HepG2 (cell line): ENCODE results near the gene CCDC170. TPM values are rescaled to one million over a fixed set of nuclear protein-coding genes. Genes with fewer than 3 reads are reported as not detected.

Experiments used
- CBX1 ChIP-seq: IDR thresholded peaks from one replicate; pipeline ENCODE4 v1.6.1; 2016; ENCODE audit warnings: antibody characterized with exemption, low read depth
- KAT7 ChIP-seq: IDR thresholded peaks from 2 replicates; pipeline ENCODE4 v1.6.1; 2018; ENCODE audit warnings: borderline replicate concordance, missing compliant biosample characterization
- NR2F2 ChIP-seq: IDR thresholded peaks from 2 replicates; pipeline ENCODE4 v1.6.1; 2012; ENCODE audit warnings: low read depth, inconsistent platforms, borderline replicate concordance
- PAF1 ChIP-seq: IDR thresholded peaks from 2 replicates; pipeline ENCODE4 v1.6.1; 2016; ENCODE audit warnings: missing genetic modification reagents, missing compliant biosample characterization
- PCBP2 ChIP-seq: fragments of 200-400 bp; formaldehyde crosslinking; optimal IDR thresholded peaks from 2 replicates; pipeline ENCODE3; 2018; ENCODE audit warnings: low read length, low read depth; ENCODE audit not compliant: poor library complexity, severe bottlenecking
- POLR2A ChIP-seq, 2 experiments: IDR thresholded peaks; 2 replicates each; pipeline ENCODE4 v1.6.1; 2011; ENCODE audit warnings: low read depth in 2 of 2, low read length in 2 of 2, mild to moderate bottlenecking in 1 of 2, moderate library complexity in 1 of 2; ENCODE audit not compliant: insufficient read depth in 1 of 2
- SNAI1 ChIP-seq: sonication (generic); formaldehyde crosslinking; IDR thresholded peaks from 2 replicates; pipeline ENCODE4 v1.5.0; 2020; ENCODE audit warnings: mild to moderate bottlenecking, missing genetic modification reagents, borderline replicate concordance
- SOX5 ChIP-seq: IDR thresholded peaks from 2 replicates; pipeline ENCODE4 v1.6.1; 2016; ENCODE audit warnings: borderline replicate concordance
- TARDBP ChIP-seq: sonication (generic); formaldehyde crosslinking; IDR thresholded peaks from 2 replicates; pipeline ENCODE4 v1.8.0; 2022; ENCODE audit warnings: mild to moderate bottlenecking, missing genetic modification reagents
- TCF12 ChIP-seq, 2 experiments: fragments of 450-650 bp in 1 of 2; sonication (generic) in 1 of 2; formaldehyde crosslinking in 1 of 2; IDR thresholded peaks; 2 replicates each; pipeline versions ENCODE4 v1.6.1 to v1.8.0; 2017 to 2022; ENCODE audit warnings: antibody characterized with exemption in 1 of 2, mild to moderate bottlenecking in 1 of 2, missing genetic modification reagents in 1 of 2, moderate library complexity in 1 of 2
- ZFP90 ChIP-seq: sonication (generic); formaldehyde crosslinking; IDR thresholded peaks from 2 replicates; pipeline ENCODE4 v1.8.0; 2022; ENCODE audit warnings: missing genetic modification reagents, mild to moderate bottlenecking, inconsistent platforms, borderline replicate concordance
- ZNF136 ChIP-seq: sonication (generic); formaldehyde crosslinking; IDR thresholded peaks from 2 replicates; pipeline ENCODE4 v1.8.1; 2022; ENCODE audit warnings: low read depth, mild to moderate bottlenecking, moderate library complexity, missing genetic modification reagents
- ZNF44 ChIP-seq: sonication (generic); formaldehyde crosslinking; IDR thresholded peaks from 2 replicates; pipeline ENCODE4 v1.5.1; 2020; ENCODE audit warnings: mild to moderate bottlenecking, missing genetic modification reagents
- ZNF547 ChIP-seq: sonication (generic); formaldehyde crosslinking; IDR thresholded peaks from 2 replicates; pipeline ENCODE4 v1.5.1; 2020; ENCODE audit warnings: mild to moderate bottlenecking, missing genetic modification reagents
- ZNF839 ChIP-seq: sonication (generic); formaldehyde crosslinking; IDR thresholded peaks from 2 replicates; pipeline ENCODE4 v1.4.0; 2020; ENCODE audit warnings: missing genetic modification reagents, mild to moderate bottlenecking, borderline replicate concordance
- polyA plus RNA-seq, 8 experiments: library from polyadenylated mRNA; depleted of rRNA in 3 of 8; stranded (reverse) in 7 of 8; unstranded in 1 of 8; fragments of >200 nt; fragmentation: Illumina TruSeq in 4 of 8; extraction: Trizol in 4 of 8; gene quantifications; 2 replicates each; pipeline versions ENCODE4 v1.2.1 to v1.2.3, GENCODE V29; 2011 to 2016; ENCODE audit warnings: low read depth in 4 of 8, missing spikeins in 1 of 8, mixed read lengths in 1 of 8; ENCODE audit not compliant: insufficient read depth in 1 of 8
- total RNA-seq, 5 experiments: library from RNA; depleted of rRNA; stranded (reverse); fragments of >200 nt; fragmentation: Illumina TruSeq; extraction: Trizol; gene quantifications; 2 replicates each; pipeline ENCODE4 v1.2.3, GENCODE V29; 2016; ENCODE audit warnings: low read depth in 1 of 5
- TF ChIP-seq, protein P1 (sequence below), 2 experiments: sonication (generic) in 1 of 2; formaldehyde crosslinking in 1 of 2; IDR thresholded peaks; 2 replicates each; pipeline versions ENCODE4 v1.5.1 to v1.6.1; 2011 to 2020; ENCODE audit warnings: borderline replicate concordance in 1 of 2, low read depth in 1 of 2, low read length in 1 of 2, mild to moderate bottlenecking in 1 of 2, missing genetic modification reagents in 1 of 2, moderate library complexity in 1 of 2
- TF ChIP-seq, protein P2 (sequence below): sonication (generic); formaldehyde crosslinking; IDR thresholded peaks from 2 replicates; pipeline ENCODE4 v1.4.0; 2020; ENCODE audit warnings: missing genetic modification reagents, borderline replicate concordance
- TF ChIP-seq, protein P3 (sequence below): sonication (generic); formaldehyde crosslinking; conservative IDR thresholded peaks from 2 replicates; pipeline ENCODE4 v1.8.1; 2023; ENCODE audit warnings: missing genetic modification reagents
- TF ChIP-seq, protein P4 (sequence below): sonication (generic); formaldehyde crosslinking; IDR thresholded peaks from 2 replicates; pipeline ENCODE4 v1.4.0; 2020; ENCODE audit warnings: missing genetic modification reagents, mild to moderate bottlenecking, borderline replicate concordance

CCDC170 gene
- total and polyA plus RNA-seq, 2 of the 13 experiments (the other 11 are each of a cell fraction or from before 2014, with no cell fraction given), result 0.90 to 5.1 TPM

DNA sequence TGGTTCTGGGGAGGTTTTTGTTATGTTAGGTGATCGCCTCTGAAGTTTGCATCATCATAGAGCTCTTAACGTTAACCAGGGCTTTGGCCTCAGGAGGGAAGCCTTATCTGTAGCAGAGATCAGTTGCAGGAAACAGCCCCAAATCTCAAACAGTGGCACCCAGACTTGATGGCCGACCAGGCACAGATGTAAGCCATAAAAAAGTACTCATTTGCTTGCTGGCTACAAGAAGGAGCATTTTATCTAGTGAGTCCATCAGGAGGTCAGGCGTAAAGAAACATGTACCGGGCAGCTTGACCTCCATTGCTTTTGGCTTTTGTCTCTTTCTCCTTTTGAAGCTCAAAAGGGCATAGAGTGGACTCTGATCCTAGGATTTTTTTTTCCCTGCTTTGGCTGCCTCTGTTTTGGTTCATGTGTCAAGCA is 122.3 kb downstream of the CCDC170 start (continued):
- peak; percentile 69 for TF ChIP-seq SOX5 (CRISPR knock-in tag)
- TF ChIP-seq ZFP90, result no peak
- TF ChIP-seq, protein P1, sequence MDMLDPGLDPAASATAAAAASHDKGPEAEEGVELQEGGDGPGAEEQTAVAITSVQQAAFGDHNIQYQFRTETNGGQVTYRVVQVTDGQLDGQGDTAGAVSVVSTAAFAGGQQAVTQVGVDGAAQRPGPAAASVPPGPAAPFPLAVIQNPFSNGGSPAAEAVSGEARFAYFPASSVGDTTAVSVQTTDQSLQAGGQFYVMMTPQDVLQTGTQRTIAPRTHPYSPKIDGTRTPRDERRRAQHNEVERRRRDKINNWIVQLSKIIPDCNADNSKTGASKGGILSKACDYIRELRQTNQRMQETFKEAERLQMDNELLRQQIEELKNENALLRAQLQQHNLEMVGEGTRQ (IDR thresholded peaks at IDR 0.05; ENCODE audit: low read depth, low read length), result no peak
- TF ChIP-seq, protein P1 (CRISPR knock-in tag; IDR thresholded peaks at IDR 0.05; ENCODE audit: borderline replicate concordance), result no peak
- 0 out of 2 replicates have a peak, but pooled peaks have one; percentile 22 for TF ChIP-seq ZNF44 (CRISPR knock-in tag)
- TF ChIP-seq, protein P2, sequence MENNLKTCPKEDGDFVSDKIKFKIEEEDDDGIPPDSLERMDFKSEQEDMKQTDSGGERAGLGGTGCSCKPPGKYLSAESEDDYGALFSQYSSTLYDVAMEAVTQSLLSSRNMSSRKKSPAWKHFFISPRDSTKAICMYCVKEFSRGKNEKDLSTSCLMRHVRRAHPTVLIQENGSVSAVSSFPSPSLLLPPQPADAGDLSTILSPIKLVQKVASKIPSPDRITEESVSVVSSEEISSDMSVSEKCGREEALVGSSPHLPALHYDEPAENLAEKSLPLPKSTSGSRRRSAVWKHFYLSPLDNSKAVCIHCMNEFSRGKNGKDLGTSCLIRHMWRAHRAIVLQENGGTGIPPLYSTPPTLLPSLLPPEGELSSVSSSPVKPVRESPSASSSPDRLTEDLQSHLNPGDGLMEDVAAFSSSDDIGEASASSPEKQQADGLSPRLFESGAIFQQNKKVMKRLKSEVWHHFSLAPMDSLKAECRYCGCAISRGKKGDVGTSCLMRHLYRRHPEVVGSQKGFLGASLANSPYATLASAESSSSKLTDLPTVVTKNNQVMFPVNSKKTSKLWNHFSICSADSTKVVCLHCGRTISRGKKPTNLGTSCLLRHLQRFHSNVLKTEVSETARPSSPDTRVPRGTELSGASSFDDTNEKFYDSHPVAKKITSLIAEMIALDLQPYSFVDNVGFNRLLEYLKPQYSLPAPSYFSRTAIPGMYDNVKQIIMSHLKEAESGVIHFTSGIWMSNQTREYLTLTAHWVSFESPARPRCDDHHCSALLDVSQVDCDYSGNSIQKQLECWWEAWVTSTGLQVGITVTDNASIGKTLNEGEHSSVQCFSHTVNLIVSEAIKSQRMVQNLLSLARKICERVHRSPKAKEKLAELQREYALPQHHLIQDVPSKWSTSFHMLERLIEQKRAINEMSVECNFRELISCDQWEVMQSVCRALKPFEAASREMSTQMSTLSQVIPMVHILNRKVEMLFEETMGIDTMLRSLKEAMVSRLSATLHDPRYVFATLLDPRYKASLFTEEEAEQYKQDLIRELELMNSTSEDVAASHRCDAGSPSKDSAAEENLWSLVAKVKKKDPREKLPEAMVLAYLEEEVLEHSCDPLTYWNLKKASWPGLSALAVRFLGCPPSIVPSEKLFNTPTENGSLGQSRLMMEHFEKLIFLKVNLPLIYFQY (CRISPR knock-in tag), result no peak
- TF ChIP-seq POLR2A (IDR thresholded peaks at IDR 0.05; ENCODE audit: insufficient read depth in 1 of 2, low read depth in 2 of 2, low read length in 2 of 2), result no peak
- no peak for TF ChIP-seq ZNF547 (CRISPR knock-in tag)
- TF ChIP-seq, protein P3, sequence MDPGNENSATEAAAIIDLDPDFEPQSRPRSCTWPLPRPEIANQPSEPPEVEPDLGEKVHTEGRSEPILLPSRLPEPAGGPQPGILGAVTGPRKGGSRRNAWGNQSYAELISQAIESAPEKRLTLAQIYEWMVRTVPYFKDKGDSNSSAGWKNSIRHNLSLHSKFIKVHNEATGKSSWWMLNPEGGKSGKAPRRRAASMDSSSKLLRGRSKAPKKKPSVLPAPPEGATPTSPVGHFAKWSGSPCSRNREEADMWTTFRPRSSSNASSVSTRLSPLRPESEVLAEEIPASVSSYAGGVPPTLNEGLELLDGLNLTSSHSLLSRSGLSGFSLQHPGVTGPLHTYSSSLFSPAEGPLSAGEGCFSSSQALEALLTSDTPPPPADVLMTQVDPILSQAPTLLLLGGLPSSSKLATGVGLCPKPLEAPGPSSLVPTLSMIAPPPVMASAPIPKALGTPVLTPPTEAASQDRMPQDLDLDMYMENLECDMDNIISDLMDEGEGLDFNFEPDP (CRISPR knock-in tag), result 0 out of 2 replicates have a peak, but pooled peaks have one; percentile 17
- TF ChIP-seq TCF12 (IDR thresholded peaks at IDR 0.05), result no peak
- TF ChIP-seq TCF12 (CRISPR knock-in tag; IDR thresholded peaks at IDR 0.05), result no peak
- TF ChIP-seq PCBP2, result no peak
- TF ChIP-seq CBX1, result no peak
- TF ChIP-seq KAT7 (CRISPR knock-in tag), result no peak
- no peak for TF ChIP-seq SNAI1 (CRISPR knock-in tag)
- TF ChIP-seq ZNF839 (CRISPR knock-in tag), result no peak
- no peak for TF ChIP-seq PAF1 (CRISPR knock-in tag)
- TF ChIP-seq TARDBP (CRISPR knock-in tag), result no peak
- peak; percentile 41; the same call in 1 of the 2 replicates for TF ChIP-seq NR2F2
- no peak for TF ChIP-seq ZNF136 (CRISPR knock-in tag)
- TF ChIP-seq, protein P4, sequence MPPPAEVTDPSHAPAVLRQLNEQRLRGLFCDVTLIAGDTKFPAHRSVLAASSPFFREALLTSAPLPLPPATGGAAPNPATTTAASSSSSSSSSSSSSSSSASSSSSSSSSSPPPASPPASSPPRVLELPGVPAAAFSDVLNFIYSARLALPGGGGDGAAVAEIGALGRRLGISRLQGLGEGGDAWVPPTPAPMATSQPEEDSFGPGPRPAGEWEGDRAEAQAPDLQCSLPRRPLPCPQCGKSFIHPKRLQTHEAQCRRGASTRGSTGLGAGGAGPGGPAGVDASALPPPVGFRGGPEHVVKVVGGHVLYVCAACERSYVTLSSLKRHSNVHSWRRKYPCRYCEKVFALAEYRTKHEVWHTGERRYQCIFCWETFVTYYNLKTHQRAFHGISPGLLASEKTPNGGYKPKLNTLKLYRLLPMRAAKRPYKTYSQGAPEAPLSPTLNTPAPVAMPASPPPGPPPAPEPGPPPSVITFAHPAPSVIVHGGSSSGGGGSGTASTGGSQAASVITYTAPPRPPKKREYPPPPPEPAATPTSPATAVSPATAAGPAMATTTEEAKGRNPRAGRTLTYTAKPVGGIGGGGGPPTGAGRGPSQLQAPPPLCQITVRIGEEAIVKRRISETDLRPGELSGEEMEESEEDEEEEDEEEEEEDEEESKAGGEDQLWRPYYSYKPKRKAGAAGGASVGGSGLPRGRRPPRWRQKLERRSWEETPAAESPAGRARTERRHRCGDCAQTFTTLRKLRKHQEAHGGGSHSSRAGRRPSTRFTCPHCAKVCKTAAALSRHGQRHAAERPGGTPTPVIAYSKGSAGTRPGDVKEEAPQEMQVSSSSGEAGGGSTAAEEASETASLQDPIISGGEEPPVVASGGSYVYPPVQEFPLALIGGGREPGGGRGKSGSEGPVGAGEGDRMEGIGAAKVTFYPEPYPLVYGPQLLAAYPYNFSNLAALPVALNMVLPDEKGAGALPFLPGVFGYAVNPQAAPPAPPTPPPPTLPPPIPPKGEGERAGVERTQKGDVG, result no peak
